GM19239 (cell line): ENCODE measurements around the gene FAM81A.

Experiments
- DNase-seq: peaks from one replicate; pipeline ENCODE4 v3.0.0; 2011; ENCODE audit warnings: low spot score; ENCODE audit not compliant: insufficient read length
- FAIRE-seq: peaks from 2 replicates; lab custom pipeline; 2011; peaks lifted over from hg19 to GRCh38; lab: Jason Lieb, UNC

Gene FAM81A

GRCh38 chr15:59562448-59563186 lies 124.6 kb downstream of the FAM81A start:
- no peak for FAIRE-seq

GRCh38 chr15:59565299-59565698 lies 127.3 kb downstream of the FAM81A start:
- FAIRE-seq (no peak), DNase-seq (no peak)

More at GRCh38 chr15:59562448-59563186, 124.6 kb downstream of the FAM81A start:
- no peak for DNase-seq

DNA sequence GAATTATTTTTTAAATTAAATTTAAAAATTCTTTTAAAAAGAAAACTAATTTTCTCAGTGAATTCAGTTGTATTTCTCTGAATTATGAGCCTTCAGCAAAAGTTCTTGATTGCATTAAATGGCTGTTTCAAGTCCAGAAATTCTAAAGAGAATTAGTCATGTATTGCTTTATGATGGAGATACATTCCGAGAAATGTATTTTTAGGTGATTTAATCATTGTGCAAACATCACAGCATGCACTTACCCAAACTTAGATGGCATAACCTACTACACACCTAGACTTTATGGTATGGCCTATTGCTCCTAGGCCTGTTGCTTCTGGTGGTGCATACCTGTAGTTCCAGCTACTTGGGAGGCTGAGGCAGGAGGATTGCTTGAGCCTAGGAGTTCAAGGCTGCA lies 129.3 kb downstream of the FAM81A start:
- no peak for FAIRE-seq

GRCh38 chr15:59569477-59569876 lies 131.5 kb downstream of the FAM81A start:
- FAIRE-seq (no peak), DNase-seq (no peak)

More for the DNA sequence above, 129.3 kb downstream of the FAM81A start:
- DNase-seq = no peak

GRCh38 chr15:59570315-59570714 lies 132.3 kb downstream of the FAM81A start:
- FAIRE-seq (no peak), DNase-seq (no peak)

GRCh38 chr15:59571606-59572005 lies 133.6 kb downstream of the FAM81A start:
- FAIRE-seq (no peak), DNase-seq (no peak)
